ENCODE data around the gene VWA8.

- TF ChIP-seq CTCF (IDR thresholded peaks at IDR 0.05), result no peak
- no peak for TF ChIP-seq POLR2AphosphoS5 (IDR thresholded peaks at IDR 0.05)
- TF ChIP-seq EP300 (IDR thresholded peaks at IDR 0.05), result no peak
Observed at GRCh38 chr13:41643507-41643906, 317.4 kb downstream of the VWA8 start.
